DMS79 (cell line): ENCODE measurements around the gene KIF4A.

ENCODE experiments used
- DNase-seq: peaks from one replicate; lab custom pipeline; 2025; lab: John Stamatoyannopoulos, UW

Gene KIF4A

GRCh38 chrX:70444326-70444945 lies 154.5 kb downstream of the KIF4A start, which contains the start of gene DLG3:
TSS of gene DLG3 (plus strand) at chrX:70444835. CDS start at chrX:70445202, 367 bp downstream.
- peak; percentile 6 for DNase-seq

GRCh38 chrX:70444946-70445656 lies 155.2 kb downstream of the KIF4A start:
- DNase-seq: no peak

- DNase-seq: no peak
Observed at GRCh38 chrX:70445951-70446350, 156.0 kb downstream of the KIF4A start.

GRCh38 chrX:70446380-70447350 lies 156.8 kb downstream of the KIF4A start:
- no peak for DNase-seq

GRCh38 chrX:70449457-70449966 lies 159.6 kb downstream of the KIF4A start:
- no peak for DNase-seq

GRCh38 chrX:70452143-70452733 lies 162.3 kb downstream of the KIF4A start:
- peak; percentile 9 for DNase-seq

GRCh38 chrX:70453024-70453618 lies 163.2 kb downstream of the KIF4A start:
- DNase-seq: no peak

GRCh38 chrX:70454441-70455365 lies 164.8 kb downstream of the KIF4A start:
- DNase-seq: peak; percentile 89

- DNase-seq: no peak
Observed at GRCh38 chrX:70455366-70456202, 165.7 kb downstream of the KIF4A start.

GRCh38 chrX:70456256-70456655 lies 166.4 kb downstream of the KIF4A start:
- DNase-seq: no peak

GRCh38 chrX:70461026-70461425 lies 171.1 kb downstream of the KIF4A start:
- DNase-seq: no peak

GRCh38 chrX:70464051-70464450 lies 174.1 kb downstream of the KIF4A start:
- DNase-seq: no peak

- no peak for DNase-seq
Observed at GRCh38 chrX:70466968-70467367, 177.1 kb downstream of the KIF4A start.

GRCh38 chrX:70468709-70469108 lies 178.8 kb downstream of the KIF4A start:
- DNase-seq: no peak
